ENCODE results near the gene DDX24. TPM values are rescaled to one million over a fixed set of nuclear protein-coding genes. Genes with fewer than 3 reads are reported as not detected.

Gene DDX24
- total and polyA plus RNA-seq, 9 of the 15 experiments (the other 6 are each of a cell fraction or from before 2014, with no cell fraction given) = 82.4 to 175 (median 122) TPM

- H3K4me2 ChIP-seq (ENCODE audit: insufficient read depth, low read length) = no peak overlapping the region
- H3K27ac ChIP-seq (ENCODE audit: extremely low read depth, low read depth, low read length) = no peak overlapping the region
- peaks cover 0 to 23% of the 10 kb centered on the region in 2 experiments; a peak in 3 of 5 replicates for H3K27me3 ChIP-seq (ENCODE audit: control insufficient read depth in 2 of 2, insufficient read depth in 2 of 2, low read length in 2 of 2)
- WGBS (ENCODE audit: insufficient coverage, low coverage, missing lambda C conversion rate) = 0% methylated on average over 3 of the region's 3 CpGs
- H3K36me3 ChIP-seq (ENCODE audit: control insufficient read depth, insufficient read depth, low read length) = no peaks in the 10 kb centered on the region
- in situ Hi-C loops (cut with MboI) = no loop called here
- H3K79me2 ChIP-seq (ENCODE audit: control insufficient read depth, insufficient read depth, low read length) = no peaks in the 10 kb centered on the region
- intact Hi-C loops (cut with micrococcal nuclease) = no loop called here
- no peak overlapping the region for H2AFZ ChIP-seq (ENCODE audit: low read depth, low read length)
- ATAC-seq (no peak), DNase-seq (ENCODE audit: extremely low read depth in 1 of 4, low spot score in 3 of 4) (no peak), FAIRE-seq (no peak)
- H3K4me3 ChIP-seq = no peak overlapping the region
- H3K9me3 ChIP-seq (replicated peaks; ENCODE audit: control insufficient read depth, insufficient read depth, low read depth, low read length) = no peaks in the 10 kb centered on the region
- H3K9me1 ChIP-seq (ENCODE audit: control insufficient read depth, insufficient read depth, low read length) = no peaks in the 10 kb centered on the region
- POLR2A ChIA-PET = no interaction called here
- TF ChIP-seq ZBTB49 (CRISPR knock-in tag; IDR thresholded peaks at IDR 0.05; ENCODE audit: borderline replicate concordance) (no peak), ETS1 (conservative IDR thresholded peaks at IDR 0.05; ENCODE audit: control insufficient read depth, low read depth, low read length) (no peak), BCL6 (CRISPR knock-in tag; IDR thresholded peaks at IDR 0.05) (no peak), ESRRB (CRISPR knock-in tag; IDR thresholded peaks at IDR 0.05; ENCODE audit: borderline replicate concordance) (no peak), KLF6 (CRISPR knock-in tag; IDR thresholded peaks at IDR 0.05; ENCODE audit: borderline replicate concordance) (no peak), E2F5 (CRISPR knock-in tag; IDR thresholded peaks at IDR 0.05) (no peak), NFATC3 (IDR thresholded peaks at IDR 0.05) (no peak), ZNF717 (CRISPR knock-in tag; IDR thresholded peaks at IDR 0.05) (no peak), ETV5 (CRISPR knock-in tag; IDR thresholded peaks at IDR 0.05; ENCODE audit: low read depth) (no peak), ZC3H4 (CRISPR knock-in tag; IDR thresholded peaks at IDR 0.05; ENCODE audit: borderline replicate concordance) (no peak), SRSF9 (IDR thresholded peaks at IDR 0.05; ENCODE audit: borderline replicate concordance, low read depth, low read length) (no peak)
- TF ChIP-seq, protein P1, sequence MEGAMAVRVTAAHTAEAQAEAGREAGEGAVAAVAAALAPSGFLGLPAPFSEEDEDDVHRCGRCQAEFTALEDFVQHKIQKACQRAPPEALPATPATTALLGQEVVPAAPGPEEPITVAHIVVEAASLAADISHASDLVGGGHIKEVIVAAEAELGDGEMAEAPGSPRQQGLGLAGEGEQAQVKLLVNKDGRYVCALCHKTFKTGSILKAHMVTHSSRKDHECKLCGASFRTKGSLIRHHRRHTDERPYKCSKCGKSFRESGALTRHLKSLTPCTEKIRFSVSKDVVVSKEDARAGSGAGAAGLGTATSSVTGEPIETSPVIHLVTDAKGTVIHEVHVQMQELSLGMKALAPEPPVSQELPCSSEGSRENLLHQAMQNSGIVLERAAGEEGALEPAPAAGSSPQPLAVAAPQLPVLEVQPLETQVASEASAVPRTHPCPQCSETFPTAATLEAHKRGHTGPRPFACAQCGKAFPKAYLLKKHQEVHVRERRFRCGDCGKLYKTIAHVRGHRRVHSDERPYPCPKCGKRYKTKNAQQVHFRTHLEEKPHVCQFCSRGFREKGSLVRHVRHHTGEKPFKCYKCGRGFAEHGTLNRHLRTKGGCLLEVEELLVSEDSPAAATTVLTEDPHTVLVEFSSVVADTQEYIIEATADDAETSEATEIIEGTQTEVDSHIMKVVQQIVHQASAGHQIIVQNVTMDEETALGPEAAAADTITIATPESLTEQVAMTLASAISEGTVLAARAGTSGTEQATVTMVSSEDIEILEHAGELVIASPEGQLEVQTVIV (CRISPR knock-in tag; IDR thresholded peaks at IDR 0.05; ENCODE audit: borderline replicate concordance) = no peak
- BruUV-seq (replicated peaks) = no TSS peak
- no peaks in the 10 kb centered on the region; a peak in 1 of 5 replicates for H3K4me1 ChIP-seq (replicated peaks in 1 of 2; ENCODE audit: control insufficient read depth in 2 of 2, insufficient read depth in 2 of 2, low read length in 2 of 2)
- no peaks in the 10 kb centered on the region for H4K20me1 ChIP-seq (replicated peaks; ENCODE audit: control insufficient read depth, insufficient read depth, low read length)
- CTCF ChIA-PET (ENCODE audit: low intra/inter-chr PET ratio) = no interaction called here
- H3K9ac ChIP-seq (ENCODE audit: insufficient read depth in 1 of 2, low read depth in 2 of 2, low read length in 2 of 2) = no peak overlapping the region
Measured at GRCh38 chr14:94121485-94121884, 40.5 kb upstream of the DDX24 start.
